ENCODE data around the gene NADK2.
A peak's percentile ranks its signal among the peaks of the same experiment; 100 is the strongest.

The NADK2 gene

DNA sequence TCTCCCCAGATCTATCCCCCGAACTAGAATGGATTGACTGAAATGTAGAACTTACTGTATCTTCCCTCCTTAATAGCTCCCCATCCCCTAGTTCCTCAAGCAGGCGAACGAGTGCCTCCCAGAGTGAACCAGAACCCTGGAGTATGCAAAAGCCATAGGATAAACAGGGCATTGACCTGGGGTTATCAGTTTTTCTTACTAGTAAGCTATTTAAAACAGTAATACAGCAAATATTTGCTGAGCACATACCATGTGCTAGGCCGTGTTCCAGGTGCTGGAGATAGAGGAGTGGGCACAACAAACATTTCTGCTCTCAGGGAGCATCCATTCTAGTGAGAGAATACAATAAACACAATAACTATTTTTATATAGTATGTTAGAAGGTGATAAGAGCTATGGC lies 88.0 kb downstream of the NADK2 start:
- peak overlapping the region; percentile 94 for H3K4me3 Mint-ChIP-seq
- H3K27me3 Mint-ChIP-seq, result no peaks in the 10 kb centered on the region
- no peak overlapping the region for H3K27ac Mint-ChIP-seq
- H3K9me3 Mint-ChIP-seq, result no peaks in the 10 kb centered on the region
- H3K4me1 Mint-ChIP-seq, result peaks cover 70% of the 10 kb centered on the region
- peaks cover 61% of the 10 kb centered on the region for H3K36me3 Mint-ChIP-seq
- no peak for DNase-seq
- CTCF ChIA-PET, result interaction anchor here (0.7 to 1.2 kb wide), 3 partner anchors 24 to 85 kb away, joined by 3 read pairs; no protein-coding TSS in a partner anchor

DNA sequence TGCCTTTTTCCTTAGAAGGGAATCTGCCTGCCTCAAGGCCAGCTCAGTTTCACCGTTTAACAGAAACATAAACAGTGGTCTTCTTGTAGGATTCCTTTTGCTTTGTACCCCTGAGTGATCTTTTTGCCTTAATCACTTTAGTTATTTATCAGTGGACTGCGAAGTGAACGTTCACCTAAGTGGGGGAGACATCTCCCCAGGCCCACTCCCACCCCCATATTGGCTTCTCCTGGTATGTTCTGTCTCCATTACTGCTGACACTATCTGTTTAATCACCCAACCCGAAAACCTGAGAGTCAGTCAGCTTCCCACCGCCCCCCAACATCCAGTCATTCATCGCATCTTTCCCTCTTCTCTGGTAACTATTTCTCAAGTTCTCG lies 88.4 kb downstream of the NADK2 start:
- Mint-ChIP-seq H3K27ac (no peak overlapping the region), H3K9me3 (no peaks in the 10 kb centered on the region), H3K4me1 (peaks cover 69% of the 10 kb centered on the region), H3K27me3 (no peaks in the 10 kb centered on the region), H3K36me3 (peaks cover 57% of the 10 kb centered on the region), H3K4me3 (peak overlapping the region; percentile 94)
- no peak for DNase-seq
- CTCF ChIA-PET, result interaction anchor here (0.7 to 1.3 kb wide), 5 partner anchors 8 to 88 kb away, joined by 3 to 4 read pairs (median 4); partner anchors contain the start of gene NADK2

DNA sequence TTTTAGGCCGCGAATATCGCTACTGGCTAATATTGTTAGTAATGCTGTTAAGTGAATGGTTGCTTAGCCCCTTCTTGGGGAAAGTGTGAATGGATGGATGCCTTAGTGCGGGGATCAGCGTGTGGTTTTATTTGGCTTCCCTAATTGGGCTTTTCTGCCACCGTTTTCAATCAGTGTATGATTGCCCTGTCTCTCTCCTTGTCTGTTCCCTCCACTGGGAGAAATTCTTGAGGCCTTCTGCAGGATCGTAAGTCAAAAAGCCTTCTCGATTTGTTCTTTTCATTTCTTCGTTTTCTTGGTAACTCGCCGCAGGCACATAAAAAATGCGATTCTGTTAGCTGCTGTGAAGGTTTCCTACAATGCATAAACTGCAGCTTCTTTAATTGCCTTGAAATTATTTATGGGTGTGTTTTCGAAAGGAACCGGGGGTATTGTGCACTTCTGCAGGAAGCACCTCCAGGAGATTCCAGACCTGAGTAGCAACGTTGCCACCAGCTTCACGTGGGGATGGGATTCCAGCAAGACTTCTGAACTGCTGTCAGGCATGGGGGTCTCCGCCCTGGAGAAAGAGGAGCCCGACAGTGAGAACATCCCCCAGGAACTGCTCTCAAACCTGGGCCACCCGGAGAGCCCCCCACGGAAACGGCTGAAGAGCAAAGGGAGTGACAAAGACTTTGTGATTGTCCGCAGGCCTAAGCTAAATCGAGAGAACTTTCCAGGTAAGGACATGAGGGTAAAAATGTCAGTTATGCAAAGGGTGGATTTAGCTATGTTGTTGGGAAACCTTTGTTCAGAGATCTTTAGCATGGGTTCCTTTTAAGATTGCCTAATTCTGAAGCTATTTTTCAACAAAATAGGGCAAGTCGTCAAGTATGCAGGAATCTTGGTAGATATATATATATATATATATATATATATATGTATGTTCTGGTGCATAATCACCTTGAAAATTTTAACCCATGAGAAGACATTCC lies 89.1 kb downstream of the NADK2 start:
- no peaks in the 10 kb centered on the region for H3K9me3 Mint-ChIP-seq
- no peaks in the 10 kb centered on the region for H3K27me3 Mint-ChIP-seq
- H3K27ac Mint-ChIP-seq, result peak overlapping the region; percentile 93
- DNase-seq, result no peak
- peak overlapping the region; percentile 94 for H3K4me3 Mint-ChIP-seq
- peaks cover 52% of the 10 kb centered on the region for H3K36me3 Mint-ChIP-seq
- peaks cover 66% of the 10 kb centered on the region for H3K4me1 Mint-ChIP-seq
- CTCF ChIA-PET, result interaction anchor here (0.5 to 1.3 kb wide), 7 partner anchors 9 to 89 kb away, joined by 3 to 4 read pairs (median 3); partner anchors contain the start of gene NADK2

DNA sequence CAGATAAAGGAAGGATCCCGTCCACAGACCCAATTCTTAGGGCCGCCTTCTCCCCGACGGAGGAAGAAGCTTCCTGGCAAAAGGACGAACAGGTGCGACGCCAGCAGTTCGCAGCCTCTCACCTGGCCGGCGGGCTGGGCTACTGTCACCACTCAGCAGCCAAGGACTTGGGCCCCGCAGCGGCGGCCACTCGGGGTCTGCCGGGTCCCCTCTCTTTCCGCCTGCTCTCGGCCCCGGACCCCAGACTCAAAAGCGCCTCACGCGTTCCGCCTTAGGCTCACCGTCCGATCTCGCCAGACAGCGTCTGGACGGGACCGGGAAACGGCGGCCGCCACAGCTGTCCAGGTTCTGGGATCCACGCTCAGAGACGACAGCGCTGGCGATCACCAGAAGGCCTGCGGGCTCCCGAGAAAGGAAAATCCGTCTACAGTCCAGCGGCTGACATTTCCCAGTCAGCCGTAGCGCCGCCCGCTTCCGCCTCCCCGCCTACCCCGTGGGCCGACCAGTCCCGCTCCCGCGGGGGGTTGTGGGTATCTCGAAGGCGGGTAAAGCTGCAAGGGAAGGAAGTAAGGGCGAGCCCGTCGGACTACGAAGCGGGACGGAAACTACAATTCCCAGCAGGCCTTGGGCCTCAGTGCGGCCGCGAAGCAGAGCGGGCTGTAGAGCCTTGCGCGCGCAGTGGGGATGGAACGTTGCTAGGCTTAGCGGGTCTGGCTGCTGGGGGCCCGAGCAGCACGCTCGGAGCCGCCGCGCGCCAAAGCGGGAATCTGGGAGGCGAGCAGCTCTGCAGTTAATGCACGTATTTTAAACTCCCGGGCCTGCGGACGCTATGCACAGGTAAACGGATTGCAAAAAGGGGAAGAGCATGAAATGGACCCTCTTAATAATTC lies 90.0 kb downstream of the NADK2 start, which contains the start of the genes LMBRD2 and SKP2:
TSS of gene LMBRD2 (minus strand) at position 454 of the 890 bp plus-strand sequence. CDS start 8,538 bp downstream, outside the sequence.
TSS of gene SKP2 (plus strand) at position 678 of the 890 bp plus-strand sequence. CDS start at position 830, 152 bp downstream.
- no peaks in the 10 kb centered on the region for H3K27me3 Mint-ChIP-seq
- CTCF ChIA-PET, result interaction anchor here (0.8 to 1.9 kb wide), 5 partner anchors 10 to 90 kb away, joined by 3 to 7 read pairs (median 4); partner anchors contain the start of gene NADK2
- DNase-seq, result peak; percentile 99
- H3K4me3 Mint-ChIP-seq, result peak within 1 kb of the TSS; percentile 94
- H3K36me3 Mint-ChIP-seq, result peaks cover 49% of the 10 kb centered on the region
- no peaks in the 10 kb centered on the region for H3K9me3 Mint-ChIP-seq
- peaks cover 67% of the 10 kb centered on the region for H3K4me1 Mint-ChIP-seq
- H3K27ac Mint-ChIP-seq, result peak within 1 kb of the TSS; percentile 93

DNA sequence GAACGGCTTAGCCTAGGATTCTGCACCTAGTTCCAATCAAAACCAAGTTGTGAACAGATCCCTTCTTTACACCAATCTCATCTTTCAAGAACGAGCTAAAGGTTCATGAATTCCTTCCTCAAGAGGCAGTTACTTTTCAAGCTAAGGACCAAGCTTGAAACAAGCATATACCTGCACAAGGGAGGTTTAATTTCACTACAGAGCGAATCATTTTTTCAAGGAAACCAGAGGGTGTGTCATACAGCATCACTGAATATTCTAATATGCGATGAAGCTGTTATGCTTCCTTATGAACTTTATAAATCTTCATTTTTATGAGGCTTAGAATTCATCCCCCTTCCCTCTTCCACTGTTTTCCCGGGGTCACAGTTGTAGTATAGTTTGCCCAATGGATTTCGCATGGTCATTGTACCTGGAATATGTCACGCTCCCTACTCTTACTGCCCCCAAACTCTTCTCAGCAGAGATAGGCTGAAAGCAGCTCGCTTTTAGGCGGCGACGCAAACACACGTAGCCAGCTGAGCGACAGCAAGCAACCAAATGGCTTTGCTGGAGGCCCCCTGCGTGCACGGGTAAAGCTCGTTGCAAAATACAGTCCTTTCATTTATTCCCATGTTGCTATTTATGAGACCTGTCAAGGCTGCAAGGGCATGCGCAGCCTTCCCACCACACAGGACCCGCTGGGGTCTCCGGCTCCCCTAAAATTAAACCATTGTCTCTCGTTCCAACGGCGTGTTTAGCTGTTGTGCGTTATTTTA lies 90.9 kb downstream of the NADK2 start:
- Mint-ChIP-seq H3K27me3 (no peaks in the 10 kb centered on the region), H3K4me3 (peak overlapping the region; percentile 94), H3K27ac (peak overlapping the region; percentile 93), H3K9me3 (no peaks in the 10 kb centered on the region), H3K36me3 (peaks cover 41% of the 10 kb centered on the region), H3K4me1 (peaks cover 63% of the 10 kb centered on the region)
- DNase-seq, result peak; percentile 75
- CTCF ChIA-PET, result interaction anchor here (1.7 to 1.9 kb wide), 2 partner anchors 72 to 91 kb away, joined by 5 to 7 read pairs; partner anchors contain the start of gene NADK2

DNA sequence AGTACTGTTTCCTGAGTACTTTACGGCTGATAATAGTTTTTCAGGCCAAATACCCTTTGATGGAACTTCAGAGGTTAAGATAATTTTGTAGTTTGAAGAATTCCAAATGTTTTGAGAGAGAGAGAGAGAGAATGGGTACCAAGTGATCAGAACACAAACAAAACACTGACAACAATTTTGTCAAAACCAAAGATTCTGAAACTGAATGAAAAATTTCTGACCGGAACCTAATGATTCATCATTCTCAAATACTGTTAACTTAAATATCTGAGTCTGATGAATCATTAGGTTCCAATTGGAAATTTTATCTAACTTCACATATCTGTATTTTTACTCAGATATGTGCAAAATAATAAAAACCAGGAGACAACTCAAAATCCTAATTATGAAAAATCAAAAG lies 94.0 kb downstream of the NADK2 start:
- CTCF ChIA-PET, result no interaction called here
- H3K27ac Mint-ChIP-seq, result no peak overlapping the region

DNA sequence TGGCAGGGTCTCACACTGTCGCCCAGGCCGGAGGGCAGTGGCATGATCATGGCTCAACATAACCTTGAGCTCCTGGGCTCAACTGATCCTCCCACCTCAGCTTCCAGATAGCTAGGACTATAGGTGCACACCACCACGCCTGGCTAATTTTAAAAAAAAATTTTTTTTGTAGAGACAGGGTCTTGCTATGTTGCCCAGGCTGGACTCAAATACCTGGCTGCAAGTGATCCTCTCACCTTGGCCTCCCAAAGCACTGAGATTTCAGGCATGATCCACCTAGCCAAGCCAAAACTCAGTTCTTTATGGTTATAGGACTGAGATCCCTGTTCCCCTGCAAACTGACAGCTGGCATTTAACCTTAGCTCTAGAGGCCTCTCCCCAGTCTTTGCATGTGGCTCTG lies 95.3 kb downstream of the NADK2 start:
- H3K4me1 Mint-ChIP-seq, result peaks cover 31% of the 10 kb centered on the region
- DNase-seq, result no peak
- H3K4me3 Mint-ChIP-seq, result no peak overlapping the region
- H3K27me3 Mint-ChIP-seq, result no peaks in the 10 kb centered on the region
- H3K27ac Mint-ChIP-seq, result no peak overlapping the region
- H3K36me3 Mint-ChIP-seq, result peaks cover 13% of the 10 kb centered on the region
- H3K9me3 Mint-ChIP-seq, result no peaks in the 10 kb centered on the region
- CTCF ChIA-PET, result interaction anchor here (1.2 kb wide), 1 partner anchor 17 kb away, joined by 3 read pairs; no protein-coding TSS in a partner anchor

More for the DNA sequence above, 94.0 kb downstream of the NADK2 start:
- Mint-ChIP-seq H3K4me1 (peaks cover 36% of the 10 kb centered on the region), H3K27me3 (no peaks in the 10 kb centered on the region), H3K36me3 (peaks cover 18% of the 10 kb centered on the region), H3K4me3 (no peak overlapping the region), H3K9me3 (no peaks in the 10 kb centered on the region)
- no peak for DNase-seq

DNA sequence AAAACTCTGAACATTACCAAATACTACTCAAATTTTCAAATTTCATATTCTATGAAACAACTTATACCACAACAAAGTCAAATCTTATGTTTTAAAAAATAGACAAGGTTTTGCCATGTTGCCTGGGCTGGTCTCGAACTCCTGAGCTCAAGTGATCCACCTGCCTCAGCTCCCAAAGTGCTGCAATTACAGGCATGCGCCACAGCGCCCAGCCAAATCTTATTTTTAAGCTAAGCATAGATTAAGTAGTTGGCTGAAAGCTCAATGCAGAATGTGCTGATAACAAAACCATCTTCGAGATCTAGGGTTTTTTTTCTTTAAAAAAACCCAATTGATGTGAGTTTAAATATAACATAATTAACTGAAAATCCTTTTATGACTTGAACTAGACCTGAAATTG lies 96.4 kb downstream of the NADK2 start:
- Mint-ChIP-seq H3K27me3 (no peaks in the 10 kb centered on the region), H3K36me3 (peaks cover 21% of the 10 kb centered on the region), H3K9me3 (peaks cover 2% of the 10 kb centered on the region), H3K4me3 (no peak overlapping the region), H3K27ac (no peak overlapping the region), H3K4me1 (peaks cover 23% of the 10 kb centered on the region)
- DNase-seq, result no peak
- CTCF ChIA-PET, result interaction anchor here (1.2 kb wide), 1 partner anchor 18 kb away, joined by 3 read pairs; no protein-coding TSS in a partner anchor

Measured in activated naive CD4-positive, alpha-beta T cell treated with anti-CD3 and anti-CD28 coated beads, Interleukin-2, amount 10 ng/mL, durations not matched to agents 7 days and 5 days (primary cell).